Effector memory CD4-positive, alpha-beta T cell (primary cell): ENCODE results near the gene ICE2.

ENCODE experiments used
- DNase-seq, 3 donors: peaks; one replicate each; pipeline ENCODE4 v3.0.0-alpha.2; 2020
- H3K27ac ChIP-seq: 2 replicates; pipeline ENCODE4 v1.7.0; 2013; ENCODE audit warnings: mild to moderate bottlenecking, low read length, moderate library complexity; ENCODE audit not compliant: insufficient read depth, poor library complexity, severe bottlenecking
- H3K27me3 ChIP-seq: replicated peaks from 2 replicates; pipeline ENCODE4 v1.7.0; 2013; ENCODE audit warnings: mild to moderate bottlenecking, low read length; ENCODE audit not compliant: insufficient read depth, control insufficient read depth, poor library complexity, severe bottlenecking
- H3K36me3 ChIP-seq: 2 replicates; pipeline ENCODE4 v1.7.0; 2013; ENCODE audit warnings: mild to moderate bottlenecking, low read length, moderate library complexity; ENCODE audit not compliant: control insufficient read depth, insufficient read depth
- H3K4me1 ChIP-seq: 2 replicates; pipeline ENCODE4 v1.7.0; 2013; ENCODE audit warnings: low read length, mild to moderate bottlenecking; ENCODE audit not compliant: control insufficient read depth, insufficient read depth, poor library complexity, severe bottlenecking
- H3K4me3 ChIP-seq: 2 replicates; pipeline ENCODE4 v1.7.0; 2013; ENCODE audit warnings: low read length, low read depth, mild to moderate bottlenecking; ENCODE audit not compliant: insufficient read depth, poor library complexity, severe bottlenecking
- H3K9me3 ChIP-seq: 2 replicates; pipeline ENCODE4 v1.7.0; 2013; ENCODE audit warnings: mild to moderate bottlenecking, low read length, moderate library complexity; ENCODE audit not compliant: control insufficient read depth

ICE2 gene

GRCh38 chr15:60390871-60391501 is 88.0 kb downstream of the ICE2 start:
- Histone ChIP-seq H3K27ac (no peak overlapping the region), H3K9me3 (no peaks in the 10 kb centered on the region), H3K36me3 (no peaks in the 10 kb centered on the region), H3K4me3 (no peak overlapping the region), H3K27me3 (no peaks in the 10 kb centered on the region), H3K4me1 (peaks cover 49% of the 10 kb centered on the region)
- no peak for DNase-seq

- no peak for DNase-seq
- Histone ChIP-seq H3K27me3 (no peaks in the 10 kb centered on the region), H3K36me3 (no peaks in the 10 kb centered on the region), H3K9me3 (no peaks in the 10 kb centered on the region), H3K27ac (no peak overlapping the region), H3K4me3 (no peak overlapping the region), H3K4me1 (peaks cover 43% of the 10 kb centered on the region)
Observed at GRCh38 chr15:60390231-60390630, 88.7 kb downstream of the ICE2 start.

- DNase-seq = peak in 2 of 3 donors; percentile 6 to 14
- Histone ChIP-seq H3K27ac (peak overlapping the region; percentile 46), H3K9me3 (no peaks in the 10 kb centered on the region), H3K4me1 (peaks cover 42% of the 10 kb centered on the region), H3K36me3 (peaks cover 3% of the 10 kb centered on the region), H3K4me3 (peak overlapping the region; percentile 29), H3K27me3 (no peaks in the 10 kb centered on the region)
Observed at GRCh38 chr15:60389261-60390077, 89.5 kb downstream of the ICE2 start.

GRCh38 chr15:60387321-60387720 is 91.6 kb downstream of the ICE2 start:
- Histone ChIP-seq H3K4me1 (peaks cover 22% of the 10 kb centered on the region), H3K4me3 (no peak overlapping the region), H3K9me3 (no peaks in the 10 kb centered on the region), H3K36me3 (peaks cover 6% of the 10 kb centered on the region), H3K27ac (no peak overlapping the region), H3K27me3 (no peaks in the 10 kb centered on the region)
- DNase-seq = no peak

GRCh38 chr15:60386615-60387014 is 92.3 kb downstream of the ICE2 start:
- Histone ChIP-seq H3K27me3 (no peaks in the 10 kb centered on the region), H3K27ac (no peak overlapping the region), H3K36me3 (peaks cover 11% of the 10 kb centered on the region), H3K4me3 (no peak overlapping the region), H3K4me1 (peaks cover 19% of the 10 kb centered on the region), H3K9me3 (no peaks in the 10 kb centered on the region)
- no peak for DNase-seq

GRCh38 chr15:60385620-60386552 is 93.1 kb downstream of the ICE2 start:
- no peaks in the 10 kb centered on the region for H3K9me3 ChIP-seq
- peaks cover 16% of the 10 kb centered on the region for H3K36me3 ChIP-seq
- no peak for DNase-seq
- H3K4me3 ChIP-seq = no peak overlapping the region
- H3K4me1 ChIP-seq = peaks cover 15% of the 10 kb centered on the region
- H3K27me3 ChIP-seq = no peaks in the 10 kb centered on the region
- H3K27ac ChIP-seq = no peak overlapping the region

- Histone ChIP-seq H3K36me3 (peaks cover 25% of the 10 kb centered on the region), H3K4me1 (peaks cover 7% of the 10 kb centered on the region), H3K9me3 (no peaks in the 10 kb centered on the region), H3K27me3 (no peaks in the 10 kb centered on the region), H3K4me3 (no peak overlapping the region), H3K27ac (no peak overlapping the region)
- DNase-seq = no peak
Observed at GRCh38 chr15:60384526-60385126, 94.3 kb downstream of the ICE2 start.

- Histone ChIP-seq H3K36me3 (peaks cover 25% of the 10 kb centered on the region), H3K27ac (no peak overlapping the region), H3K4me3 (no peak overlapping the region), H3K9me3 (no peaks in the 10 kb centered on the region), H3K4me1 (peaks cover 4% of the 10 kb centered on the region), H3K27me3 (no peaks in the 10 kb centered on the region)
- no peak for DNase-seq
Observed at GRCh38 chr15:60384053-60384452, 94.9 kb downstream of the ICE2 start.

- H3K4me3 ChIP-seq = no peak overlapping the region
- H3K27me3 ChIP-seq = no peaks in the 10 kb centered on the region
- H3K36me3 ChIP-seq = peaks cover 25% of the 10 kb centered on the region
- H3K4me1 ChIP-seq = no peaks in the 10 kb centered on the region
- H3K27ac ChIP-seq = no peak overlapping the region
- H3K9me3 ChIP-seq = no peaks in the 10 kb centered on the region
- DNase-seq = no peak
Observed at GRCh38 chr15:60382773-60383674, 95.9 kb downstream of the ICE2 start.
